Fibroblast of pulmonary artery (primary cell): Measurements from ENCODE around the gene KIF20A.

Experiments
- DNase-seq: peaks from one replicate; pipeline ENCODE4 v3.0.0-alpha.2; 2010; ENCODE audit warnings: low read depth
- H3K4me3 ChIP-seq: replicated peaks from 2 replicates; pipeline ENCODE4 v1.5.1; 2011; ENCODE audit warnings: low read depth, mild to moderate bottlenecking, control low read depth, low read length, moderate library complexity
- TF ChIP-seq, protein P1 (sequence below): IDR thresholded peaks from 2 replicates; pipeline ENCODE4 v1.5.1; 2011; ENCODE audit warnings: mild to moderate bottlenecking, control low read depth, low read length, inconsistent platforms; ENCODE audit errors: missing control alignments

Gene KIF20A

GRCh38 chr5:138213161-138214029, 34.5 kb downstream of the KIF20A start, which contains the start of gene CDC23:
CDC23 (minus strand) TSS chr5:138213323; CDS start chr5:138213312, 11 bp downstream.
- peak within 1 kb of the TSS; percentile 88 for H3K4me3 ChIP-seq
- DNase-seq = peak; percentile 98
- TF ChIP-seq, protein P1, sequence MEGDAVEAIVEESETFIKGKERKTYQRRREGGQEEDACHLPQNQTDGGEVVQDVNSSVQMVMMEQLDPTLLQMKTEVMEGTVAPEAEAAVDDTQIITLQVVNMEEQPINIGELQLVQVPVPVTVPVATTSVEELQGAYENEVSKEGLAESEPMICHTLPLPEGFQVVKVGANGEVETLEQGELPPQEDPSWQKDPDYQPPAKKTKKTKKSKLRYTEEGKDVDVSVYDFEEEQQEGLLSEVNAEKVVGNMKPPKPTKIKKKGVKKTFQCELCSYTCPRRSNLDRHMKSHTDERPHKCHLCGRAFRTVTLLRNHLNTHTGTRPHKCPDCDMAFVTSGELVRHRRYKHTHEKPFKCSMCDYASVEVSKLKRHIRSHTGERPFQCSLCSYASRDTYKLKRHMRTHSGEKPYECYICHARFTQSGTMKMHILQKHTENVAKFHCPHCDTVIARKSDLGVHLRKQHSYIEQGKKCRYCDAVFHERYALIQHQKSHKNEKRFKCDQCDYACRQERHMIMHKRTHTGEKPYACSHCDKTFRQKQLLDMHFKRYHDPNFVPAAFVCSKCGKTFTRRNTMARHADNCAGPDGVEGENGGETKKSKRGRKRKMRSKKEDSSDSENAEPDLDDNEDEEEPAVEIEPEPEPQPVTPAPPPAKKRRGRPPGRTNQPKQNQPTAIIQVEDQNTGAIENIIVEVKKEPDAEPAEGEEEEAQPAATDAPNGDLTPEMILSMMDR = no peak

DNA sequence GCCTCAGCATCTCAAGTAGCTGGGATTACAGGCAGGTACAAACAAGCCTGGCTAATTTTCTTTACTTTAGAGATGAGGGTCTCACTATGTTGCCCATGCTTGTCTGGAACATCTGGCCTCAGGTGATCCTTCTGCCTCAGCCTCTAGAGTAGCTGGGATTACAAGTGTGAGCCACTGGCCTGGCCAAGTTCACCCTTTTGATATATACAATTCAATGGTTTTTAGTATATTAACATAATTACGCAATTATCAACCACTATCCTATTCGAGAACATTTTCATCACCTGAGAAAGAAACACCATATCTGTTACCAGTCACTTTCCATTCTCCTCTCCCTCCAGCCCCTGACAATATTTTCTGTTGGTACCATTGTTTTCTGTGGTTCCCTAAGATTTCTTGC, 37.9 kb downstream of the KIF20A start:
- DNase-seq = no peak
- TF ChIP-seq, protein P1 = no peak
- no peak overlapping the region for H3K4me3 ChIP-seq

DNA sequence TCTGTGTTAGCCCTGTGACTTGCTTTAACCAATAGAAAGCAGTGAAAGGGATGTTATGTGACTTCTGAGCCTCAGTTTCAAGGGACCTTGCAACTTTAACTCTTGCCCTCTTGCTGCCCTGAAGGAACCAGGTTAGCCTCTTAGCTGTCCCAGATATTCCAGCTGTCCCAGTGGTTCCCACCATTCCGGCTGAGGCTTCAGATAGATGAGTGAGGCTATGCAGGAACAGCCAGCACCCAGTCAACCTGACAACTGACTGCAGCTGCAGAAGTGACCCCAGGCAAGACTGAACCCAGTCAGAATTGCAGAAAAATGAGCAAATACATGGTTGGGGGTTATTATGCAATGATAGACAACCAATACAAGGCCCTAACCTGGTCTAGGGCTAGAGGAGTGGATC, 44.6 kb downstream of the KIF20A start:
- no peak for DNase-seq
- TF ChIP-seq, protein P1 = no peak
- no peak overlapping the region for H3K4me3 ChIP-seq

DNA sequence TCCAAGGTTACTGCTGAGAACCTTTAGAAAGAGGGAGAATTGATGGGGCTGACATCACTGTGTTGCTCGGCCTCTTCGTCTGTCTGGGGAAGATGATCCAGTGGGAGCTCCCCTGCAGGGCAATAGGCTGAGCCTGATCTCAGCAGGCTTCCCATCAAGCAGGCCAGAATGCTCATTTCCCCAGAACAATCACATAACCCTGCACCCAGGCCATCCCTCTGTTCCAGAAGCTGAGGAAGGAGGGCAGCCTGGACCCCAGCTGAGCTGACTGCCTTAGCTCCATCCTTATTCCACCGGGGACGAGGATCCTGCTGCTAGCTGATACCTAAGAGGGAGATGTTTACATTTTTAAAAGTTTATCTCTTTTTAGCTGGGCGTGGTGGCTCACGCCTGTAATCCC, 45.8 kb downstream of the KIF20A start:
- H3K4me3 ChIP-seq = no peak overlapping the region
- TF ChIP-seq, protein P1 = no peak
- no peak for DNase-seq

DNA sequence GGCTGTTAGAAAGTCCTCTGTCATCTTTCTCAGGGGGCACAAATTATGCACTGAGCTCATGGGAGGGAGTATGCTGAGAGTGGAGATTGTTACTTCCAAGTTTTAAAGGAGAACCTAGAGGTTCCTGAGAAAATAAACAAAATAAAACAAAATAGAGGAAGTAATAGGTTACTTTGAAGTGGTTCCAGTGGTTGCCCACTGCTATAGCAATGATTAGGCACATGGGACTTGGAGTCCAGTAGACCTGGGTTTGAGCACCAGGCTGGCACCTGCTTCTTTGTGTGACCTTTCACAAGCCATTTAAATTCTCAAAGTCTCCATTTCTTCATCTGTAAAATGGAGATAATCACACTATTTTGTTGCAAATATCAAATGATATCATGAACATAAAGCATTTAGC, 48.0 kb downstream of the KIF20A start:
- TF ChIP-seq, protein P1 = no peak
- DNase-seq = no peak
- H3K4me3 ChIP-seq = no peak overlapping the region

- TF ChIP-seq, protein P1 = no peak
- DNase-seq = no peak
- no peak overlapping the region for H3K4me3 ChIP-seq
Measured at GRCh38 chr5:138229387-138229786, 50.5 kb downstream of the KIF20A start.

- DNase-seq = peak; percentile 22
- TF ChIP-seq, protein P1 = no peak
- no peak overlapping the region for H3K4me3 ChIP-seq
Measured at GRCh38 chr5:138230261-138230660, 51.3 kb downstream of the KIF20A start.
